ENCODE results near the gene OGDH. TPM values are rescaled to one million over a fixed set of nuclear protein-coding genes. Genes with fewer than 3 reads are reported as not detected.

Gene OGDH
- total RNA-seq, 3 donors from 2014 or later: 141 to 186 (median 159) TPM

DNA sequence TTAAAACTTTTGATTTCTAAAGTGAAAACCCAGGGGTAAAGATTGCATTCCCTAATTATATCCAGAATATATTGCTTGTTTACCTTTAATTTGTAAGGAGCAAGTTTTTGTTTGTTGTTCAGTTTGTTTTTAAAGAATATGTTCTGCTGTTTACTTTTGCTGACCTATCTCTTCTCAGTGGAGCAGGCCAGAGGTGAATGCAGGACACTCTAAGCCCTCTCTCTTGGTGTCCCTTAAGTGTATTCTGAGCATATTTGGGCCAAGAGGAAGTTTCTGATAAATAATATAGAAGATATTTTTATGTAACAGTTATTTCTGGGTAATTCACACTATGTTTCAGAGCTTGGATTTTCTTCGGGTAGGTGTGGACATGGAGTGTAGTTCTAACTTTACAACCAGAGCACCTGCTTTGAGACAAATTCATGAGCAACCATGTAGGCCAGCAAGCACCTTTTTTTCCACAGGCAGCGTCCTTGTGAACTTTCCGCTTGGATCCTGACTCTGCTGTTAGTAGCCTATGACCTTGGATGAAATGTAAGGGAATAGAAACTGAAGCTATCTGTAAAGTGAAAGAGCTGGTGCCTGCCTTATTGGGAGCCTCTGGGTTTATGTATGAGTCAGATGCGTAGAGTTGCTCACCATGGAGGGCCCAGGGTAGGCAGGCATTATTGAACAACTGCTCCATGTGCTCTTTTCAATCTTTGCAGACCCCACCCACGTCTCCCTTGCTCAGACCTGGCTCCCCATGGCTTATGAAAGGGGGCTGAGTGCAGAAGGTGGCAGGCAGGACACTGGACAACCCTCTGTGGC lies 16.1 kb downstream of the OGDH start:
- no peaks in the 10 kb centered on the region for H3K9me3 ChIP-seq
- H3K36me3 ChIP-seq (ENCODE audit: low read depth): peaks cover 6% of the 10 kb centered on the region
- DNase-seq (no peak), ATAC-seq (peak; percentile 82)
- TF ChIP-seq, protein P1, sequence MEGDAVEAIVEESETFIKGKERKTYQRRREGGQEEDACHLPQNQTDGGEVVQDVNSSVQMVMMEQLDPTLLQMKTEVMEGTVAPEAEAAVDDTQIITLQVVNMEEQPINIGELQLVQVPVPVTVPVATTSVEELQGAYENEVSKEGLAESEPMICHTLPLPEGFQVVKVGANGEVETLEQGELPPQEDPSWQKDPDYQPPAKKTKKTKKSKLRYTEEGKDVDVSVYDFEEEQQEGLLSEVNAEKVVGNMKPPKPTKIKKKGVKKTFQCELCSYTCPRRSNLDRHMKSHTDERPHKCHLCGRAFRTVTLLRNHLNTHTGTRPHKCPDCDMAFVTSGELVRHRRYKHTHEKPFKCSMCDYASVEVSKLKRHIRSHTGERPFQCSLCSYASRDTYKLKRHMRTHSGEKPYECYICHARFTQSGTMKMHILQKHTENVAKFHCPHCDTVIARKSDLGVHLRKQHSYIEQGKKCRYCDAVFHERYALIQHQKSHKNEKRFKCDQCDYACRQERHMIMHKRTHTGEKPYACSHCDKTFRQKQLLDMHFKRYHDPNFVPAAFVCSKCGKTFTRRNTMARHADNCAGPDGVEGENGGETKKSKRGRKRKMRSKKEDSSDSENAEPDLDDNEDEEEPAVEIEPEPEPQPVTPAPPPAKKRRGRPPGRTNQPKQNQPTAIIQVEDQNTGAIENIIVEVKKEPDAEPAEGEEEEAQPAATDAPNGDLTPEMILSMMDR (IDR thresholded peaks at IDR 0.05): no peak
- intact Hi-C loops (cut with DNase I, micrococcal nuclease): no loop called here
- peaks cover 30% of the 10 kb centered on the region for H3K4me1 ChIP-seq (ENCODE audit: low read depth)
- no peak overlapping the region for H3K4me3 ChIP-seq

DNA sequence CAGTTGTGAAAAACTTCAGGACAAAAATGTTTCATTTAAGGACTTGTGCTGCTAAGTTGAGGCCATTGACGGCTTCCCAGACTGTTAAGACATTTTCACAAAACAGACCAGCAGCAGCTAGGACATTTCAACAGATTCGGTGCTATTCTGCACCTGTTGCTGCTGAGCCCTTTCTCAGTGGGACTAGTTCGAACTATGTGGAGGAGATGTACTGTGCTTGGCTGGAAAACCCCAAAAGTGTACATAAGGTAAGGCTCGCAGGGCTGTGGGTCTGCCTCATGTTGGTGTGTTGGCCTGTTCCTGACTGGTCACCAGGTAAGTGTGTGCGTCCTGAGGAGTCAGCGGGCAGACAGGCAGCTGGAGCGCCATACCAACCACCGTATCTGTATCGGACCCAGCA lies 17.9 kb downstream of the OGDH start:
- intact Hi-C loops (cut with DNase I, micrococcal nuclease): no loop called here
- peak in 1 of 3 donors; percentile 18 for DNase-seq
- TF ChIP-seq, protein P1 (IDR thresholded peaks at IDR 0.05): no peak
- Histone ChIP-seq H3K9me3 (no peaks in the 10 kb centered on the region), H3K4me1 (ENCODE audit: low read depth) (peaks cover 21% of the 10 kb centered on the region), H3K36me3 (ENCODE audit: low read depth) (peaks cover 6% of the 10 kb centered on the region), H3K4me3 (no peak overlapping the region)
- ATAC-seq: no peak

DNA sequence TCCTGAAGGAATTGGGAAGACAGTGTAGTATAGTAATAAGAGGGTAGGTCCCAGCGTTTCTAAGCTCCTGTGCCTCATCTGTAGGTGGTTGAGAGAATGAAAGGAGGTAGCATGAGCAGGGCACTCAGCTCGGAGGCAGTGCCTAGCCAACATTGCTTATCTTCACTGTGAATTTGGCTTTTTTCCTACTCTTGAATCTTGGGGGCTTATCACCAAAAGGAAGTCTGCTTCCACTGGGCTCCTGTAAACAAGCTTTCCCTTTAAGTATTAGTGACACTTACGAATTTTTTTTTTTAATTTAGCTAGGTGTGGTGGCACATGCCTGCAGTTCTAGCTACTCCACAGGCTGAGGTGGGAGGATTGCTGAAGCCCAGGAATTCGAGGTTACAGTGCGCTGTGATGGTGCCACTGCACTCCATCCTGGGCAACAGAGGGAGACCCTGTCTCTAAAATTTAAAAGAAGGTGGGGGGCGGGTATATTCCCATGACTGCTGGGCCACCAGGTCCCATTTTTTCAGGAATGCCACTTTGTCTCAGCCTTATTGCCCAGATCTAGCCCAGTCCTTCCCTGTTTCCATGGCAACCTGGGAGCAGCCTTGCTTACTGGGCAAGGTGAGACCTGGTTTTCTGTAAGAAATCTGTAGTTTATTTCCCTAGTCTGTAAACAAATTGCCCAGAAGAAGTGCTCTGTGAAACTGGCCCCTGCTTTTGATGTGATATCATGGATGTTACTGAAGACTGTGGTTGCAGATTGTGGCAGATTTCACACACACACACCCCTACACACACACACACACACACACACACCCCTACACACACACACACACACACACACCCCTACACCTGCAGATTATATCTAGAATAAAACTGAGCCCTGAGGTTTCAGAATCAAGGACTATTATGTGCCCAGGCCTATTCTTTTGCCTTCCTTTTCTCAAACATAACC lies 19.4 kb downstream of the OGDH start:
- Histone ChIP-seq H3K4me1 (ENCODE audit: low read depth) (peaks cover 14% of the 10 kb centered on the region), H3K9me3 (no peaks in the 10 kb centered on the region), H3K36me3 (ENCODE audit: low read depth) (peaks cover 6% of the 10 kb centered on the region), H3K4me3 (no peak overlapping the region)
- ATAC-seq: no peak
- intact Hi-C loops (cut with DNase I, micrococcal nuclease): no loop called here
- DNase-seq: peak in 1 of 3 donors; percentile 7
- TF ChIP-seq, protein P1 (IDR thresholded peaks at IDR 0.05): no peak

DNA sequence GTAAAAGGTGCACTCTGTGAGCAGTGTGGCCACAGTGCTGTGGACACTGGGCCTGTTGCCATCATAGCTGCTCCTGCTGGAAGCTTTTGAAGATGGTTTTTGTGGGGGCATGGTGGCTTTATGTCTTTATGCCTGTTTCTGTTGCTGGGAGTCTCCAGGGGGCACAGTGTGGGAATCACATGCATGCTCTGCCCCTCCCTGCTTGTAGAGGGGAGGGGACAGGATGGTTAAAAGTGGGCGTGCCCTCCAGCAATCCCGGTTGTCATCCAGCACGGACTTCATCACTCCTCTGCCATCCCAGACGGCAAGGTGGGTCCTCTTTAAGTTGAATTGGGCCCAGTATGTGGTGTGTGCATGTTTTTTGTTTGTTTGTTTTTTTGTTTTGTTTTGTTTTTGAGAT lies 20.2 kb downstream of the OGDH start:
- Histone ChIP-seq H3K36me3 (ENCODE audit: low read depth) (peaks cover 6% of the 10 kb centered on the region), H3K4me1 (ENCODE audit: low read depth) (peaks cover 21% of the 10 kb centered on the region), H3K4me3 (no peak overlapping the region), H3K9me3 (no peaks in the 10 kb centered on the region)
- ATAC-seq (no peak), DNase-seq (peak in 1 of 3 donors; percentile 7)
- intact Hi-C loops (cut with DNase I, micrococcal nuclease): no loop called here
- TF ChIP-seq, protein P1 (IDR thresholded peaks at IDR 0.05): no peak

DNA sequence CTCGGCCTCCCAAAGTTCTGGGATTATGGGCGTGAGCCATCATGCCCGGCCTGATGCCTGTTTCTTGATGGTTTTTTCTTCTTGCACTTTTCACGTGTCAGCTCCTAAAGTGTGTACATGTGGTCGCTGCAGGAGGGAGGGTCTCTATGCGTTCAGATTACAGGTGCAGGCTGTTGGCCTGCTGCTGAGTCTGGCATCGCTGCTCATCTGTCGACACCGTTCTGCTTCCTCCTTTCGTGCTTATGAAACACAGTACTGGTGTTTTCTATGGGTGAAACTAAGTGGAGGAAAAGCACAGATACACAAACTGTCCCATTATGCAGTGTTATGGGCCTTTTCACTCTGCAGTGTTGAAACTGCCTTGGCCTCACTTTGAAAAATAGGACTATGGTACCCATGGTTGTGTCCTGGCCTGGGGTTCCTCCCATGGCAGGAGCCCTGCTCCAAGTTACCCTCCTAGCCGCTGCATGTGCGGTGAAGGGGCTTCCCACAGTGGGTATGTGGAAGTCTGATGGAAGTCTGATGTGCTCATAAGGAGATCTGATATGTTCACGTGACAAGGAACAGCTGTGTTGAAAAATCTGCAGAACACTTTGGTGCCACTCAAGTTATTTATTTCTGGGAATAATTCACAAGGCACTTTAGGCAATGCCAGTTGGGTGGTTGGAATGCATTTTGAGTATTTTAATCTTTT lies 23.5 kb downstream of the OGDH start:
- intact Hi-C loops (cut with DNase I, micrococcal nuclease): no loop called here
- ATAC-seq: no peak
- Histone ChIP-seq H3K9me3 (no peaks in the 10 kb centered on the region), H3K4me3 (no peak overlapping the region), H3K36me3 (ENCODE audit: low read depth) (no peaks in the 10 kb centered on the region), H3K4me1 (ENCODE audit: low read depth) (peaks cover 42% of the 10 kb centered on the region)
- TF ChIP-seq, protein P1 (IDR thresholded peaks at IDR 0.05): no peak
- DNase-seq: no peak
